NCI-H1105 treated with DMSO at 0.1 percent for 48 hours (cell line): ENCODE measurements around the gene DUSP9.

ENCODE experiments used
- DNase-seq: peaks from one replicate; lab custom pipeline; 2025; lab: John Stamatoyannopoulos, UW

The DUSP9 gene

DNA sequence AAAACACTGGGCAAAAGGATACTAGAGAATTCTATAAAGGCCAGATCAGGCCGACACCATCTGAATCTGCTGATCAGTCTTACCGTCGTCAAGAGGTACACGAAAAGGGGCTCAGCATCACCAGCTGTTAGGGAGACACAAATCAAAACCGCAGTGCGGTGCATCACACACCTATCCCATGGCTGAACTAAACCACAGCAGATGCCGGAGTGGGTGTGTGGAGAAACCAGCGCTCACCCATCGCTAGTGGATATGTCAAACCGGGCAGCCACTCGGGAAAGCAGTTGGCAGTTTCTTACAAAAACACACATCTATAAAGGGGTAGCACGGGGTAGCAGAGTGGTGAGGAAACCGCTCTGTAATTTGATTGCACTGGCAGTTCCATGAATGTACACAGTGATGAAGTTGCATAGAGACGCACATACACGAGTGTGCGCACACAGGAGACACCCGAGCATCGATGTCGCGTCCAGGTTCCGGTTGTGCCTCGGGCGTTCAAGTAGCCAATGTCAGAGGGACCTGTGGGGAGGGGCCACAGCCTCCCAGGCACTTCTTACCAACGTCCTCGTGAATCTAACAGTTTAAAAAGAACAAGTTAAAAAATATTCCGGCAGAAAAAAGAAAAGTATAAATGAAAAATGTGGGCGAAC is 24.9 kb upstream of the DUSP9 start:
- no peak for DNase-seq

- DNase-seq, result no peak
Observed at GRCh38 chrX:153622661-153623309, 24.2 kb upstream of the DUSP9 start.

DNA sequence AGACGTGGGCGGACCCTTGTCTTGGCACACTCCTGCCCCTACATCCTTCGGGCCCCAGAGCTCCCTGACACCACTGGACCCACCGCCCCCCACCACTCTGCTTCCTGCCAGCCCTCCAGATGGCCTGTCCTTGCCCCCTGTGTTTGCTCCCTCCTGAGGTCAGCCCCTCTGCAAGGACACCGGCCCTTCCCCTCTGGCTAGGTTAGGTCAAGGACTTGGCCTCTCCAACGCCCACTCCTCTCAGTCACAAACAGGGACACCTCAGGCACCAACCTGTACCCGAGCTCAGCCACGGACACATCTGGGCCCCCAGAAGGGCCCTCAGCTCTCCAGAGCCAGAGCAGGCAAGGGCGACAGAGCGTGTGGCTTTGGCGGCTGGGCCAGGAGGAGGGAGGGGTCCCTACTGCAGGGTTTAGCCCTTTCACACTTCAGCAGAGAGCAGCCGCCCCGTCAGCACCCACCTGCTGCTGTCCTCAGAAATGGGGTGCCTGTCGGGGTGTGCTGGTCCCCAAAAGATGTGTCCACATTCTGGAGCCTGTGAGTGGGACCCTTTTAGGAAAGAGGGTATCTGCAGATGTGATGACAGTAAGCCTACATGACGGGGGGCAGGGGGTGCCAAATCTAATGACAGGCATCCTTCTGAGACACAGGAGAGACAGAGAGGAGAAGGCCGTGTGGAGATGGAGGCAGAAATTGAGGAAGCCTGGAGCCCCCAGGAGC is 23.5 kb upstream of the DUSP9 start:
- DNase-seq, result no peak

DNA sequence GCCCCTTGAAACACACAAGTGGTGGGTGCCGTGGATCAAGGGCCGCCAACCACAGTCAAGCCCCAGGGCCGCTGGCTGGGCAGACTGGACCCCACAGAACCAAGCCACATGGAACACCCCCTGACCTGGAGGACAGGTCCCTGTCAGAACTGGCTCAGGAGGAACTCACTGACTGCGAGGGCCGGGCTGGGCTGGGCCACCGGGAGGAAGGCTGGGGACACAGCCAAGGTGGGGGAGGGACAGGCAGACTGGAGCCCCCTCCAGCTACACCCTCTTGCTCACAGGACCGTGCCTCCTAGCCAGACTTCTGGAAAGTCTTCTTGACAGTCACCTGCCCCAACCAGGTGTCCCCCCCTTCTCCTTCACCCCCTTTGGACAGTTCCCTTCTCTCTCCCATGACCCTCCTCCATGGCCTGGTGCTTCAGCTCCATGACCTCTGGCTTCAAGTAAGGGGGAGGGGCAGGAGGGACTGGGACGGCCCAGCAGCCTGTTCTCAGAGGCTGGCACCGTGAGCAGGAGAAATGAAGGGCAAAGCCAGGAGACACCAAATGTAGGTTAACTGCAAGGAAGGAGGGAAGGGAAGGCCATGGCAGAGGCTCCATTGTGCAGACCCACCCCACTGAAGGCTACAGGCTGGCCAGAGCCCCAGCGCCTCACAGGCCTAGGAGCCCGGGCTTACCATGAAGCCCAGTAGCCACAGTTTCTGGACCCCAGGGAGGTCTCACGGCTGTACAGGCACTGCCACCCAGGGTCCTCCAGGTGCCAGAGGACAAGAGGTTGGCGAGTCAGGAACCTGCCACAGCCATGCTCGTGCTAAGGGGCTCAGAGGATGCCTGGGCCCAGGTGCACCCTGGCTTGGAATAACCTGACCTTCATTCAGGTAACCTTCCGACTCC is 22.6 kb upstream of the DUSP9 start:
- no peak for DNase-seq

DNA sequence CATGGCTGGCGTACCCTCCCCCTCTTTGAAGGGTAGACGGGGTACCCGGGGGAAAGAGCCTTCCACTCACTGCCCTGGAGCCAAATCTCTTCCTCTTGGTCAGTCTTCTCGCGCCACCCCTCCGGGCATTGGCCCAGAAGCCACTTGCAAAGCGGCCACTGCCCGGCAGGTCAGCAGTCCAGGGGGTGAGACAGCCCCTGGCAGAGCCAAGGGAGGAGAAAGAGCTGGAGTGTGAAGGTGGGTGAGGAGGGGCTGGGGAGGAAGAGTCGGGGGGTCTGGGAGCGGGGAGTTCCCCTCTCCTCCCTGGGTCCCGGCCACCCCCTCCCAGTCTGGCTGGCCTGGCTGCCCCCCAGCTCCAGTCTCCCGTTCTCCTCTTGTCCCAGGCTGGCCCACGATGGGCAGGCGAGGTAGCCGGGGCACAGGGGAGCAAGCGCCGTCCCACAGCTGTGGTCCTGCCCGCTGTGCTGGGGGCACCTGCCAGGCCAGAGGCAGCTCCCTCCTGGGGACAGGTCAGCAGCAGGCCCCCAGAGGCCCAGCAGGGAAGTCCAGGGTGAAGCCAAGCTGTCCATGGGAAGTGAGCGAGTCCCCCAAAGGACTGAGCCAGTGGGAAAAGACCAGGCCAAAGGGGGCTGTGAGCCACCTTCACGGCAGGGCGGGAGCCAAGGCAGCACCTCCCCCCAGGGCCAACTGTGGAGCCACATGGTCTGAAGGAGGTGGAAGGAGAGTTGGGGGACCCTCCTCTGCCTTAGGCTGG is 21.6 kb upstream of the DUSP9 start:
- DNase-seq, result no peak

DNA sequence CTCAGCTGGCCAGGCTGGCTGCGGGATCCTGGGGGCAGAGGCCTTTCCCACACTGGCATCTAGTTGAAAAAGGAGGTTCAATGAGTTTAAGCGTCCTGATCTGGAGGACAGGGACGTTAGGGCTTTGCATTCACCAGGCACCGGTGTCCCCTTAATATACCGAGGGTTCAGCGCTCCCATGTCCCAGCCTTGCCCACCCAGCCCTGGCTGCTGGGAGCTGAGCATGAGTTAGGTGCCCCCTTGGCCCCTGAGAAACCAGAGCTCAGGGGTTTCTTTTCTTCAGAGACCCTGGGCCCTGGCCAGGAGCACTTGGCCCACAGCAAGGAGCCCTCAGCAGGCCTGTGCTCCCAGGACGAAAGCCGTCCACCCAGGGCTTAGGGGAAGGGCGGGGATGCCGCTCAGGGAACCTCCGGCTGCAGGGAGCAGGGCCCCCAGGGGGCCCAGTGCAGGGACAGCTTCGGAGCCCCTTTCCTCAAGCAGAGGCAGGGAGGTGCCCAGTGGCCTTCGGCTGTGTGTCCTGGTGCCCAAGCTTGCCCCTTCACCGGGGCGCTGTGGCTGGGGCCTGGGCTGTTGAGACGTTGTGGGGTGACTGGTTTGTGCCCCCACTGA is 20.9 kb upstream of the DUSP9 start:
- DNase-seq, result no peak

- DNase-seq, result no peak
Observed at GRCh38 chrX:153626863-153627674, 19.9 kb upstream of the DUSP9 start.

DNA sequence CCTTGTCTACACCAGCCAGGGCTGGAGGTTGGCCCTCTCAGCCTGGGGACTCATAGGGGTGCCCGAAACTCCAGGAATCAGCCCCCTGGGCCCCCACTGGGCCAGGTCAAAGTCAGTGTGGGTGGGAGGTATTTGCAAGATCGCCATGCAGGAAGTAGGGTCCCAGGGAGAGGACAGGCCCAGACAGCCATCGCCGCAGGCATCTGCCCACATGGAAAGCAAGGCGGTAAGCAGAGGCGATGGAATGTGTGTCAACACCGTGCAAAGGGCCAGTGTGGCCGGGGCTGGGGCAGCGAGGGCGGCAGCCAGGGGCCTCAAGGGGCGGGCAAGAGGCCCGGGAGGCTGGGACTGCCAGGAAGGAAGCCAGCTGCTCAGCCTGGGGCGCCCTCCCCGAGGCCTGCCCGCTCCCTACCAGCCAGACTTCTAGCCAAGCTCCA is 19.3 kb upstream of the DUSP9 start:
- no peak for DNase-seq

DNA sequence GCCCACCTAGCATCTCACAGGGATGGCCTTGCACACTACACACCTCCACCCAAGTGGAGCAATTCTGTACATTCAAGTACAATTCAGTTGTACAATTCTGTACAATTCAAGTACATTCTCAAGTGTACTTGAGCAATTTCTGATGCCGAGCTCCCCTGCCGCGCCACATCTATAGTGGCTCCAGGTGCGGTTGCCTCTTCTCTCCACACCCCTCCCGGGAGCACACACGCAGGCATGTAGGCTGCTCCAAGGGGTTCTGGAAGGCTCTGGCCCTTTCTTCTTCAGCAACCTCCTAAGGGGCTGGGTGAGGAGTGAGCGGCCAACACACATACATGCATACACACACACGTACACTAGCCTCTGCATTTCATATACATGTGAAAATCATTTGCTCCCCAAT is 18.9 kb upstream of the DUSP9 start:
- peak; percentile 28 for DNase-seq

DNA sequence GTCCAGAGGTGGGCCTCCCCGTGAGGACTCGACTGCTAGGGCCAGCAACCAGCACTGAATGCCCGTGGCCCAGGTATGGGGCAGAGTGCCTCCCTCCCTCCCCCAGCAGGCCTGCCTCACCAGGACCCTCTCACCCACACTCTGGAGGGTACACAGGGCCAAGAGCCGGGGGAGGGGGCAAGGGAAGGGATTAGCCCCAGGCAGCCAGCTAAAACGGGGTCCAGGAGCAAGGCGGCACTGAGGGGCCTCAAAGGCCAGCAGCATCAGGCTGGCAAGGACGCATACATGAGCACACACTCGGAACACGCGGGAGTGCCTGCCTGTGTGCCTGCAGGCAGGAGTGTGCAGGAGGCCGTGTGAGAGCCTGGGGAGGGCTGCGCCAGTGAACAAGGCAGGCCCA is 18.3 kb upstream of the DUSP9 start:
- DNase-seq, result no peak

- DNase-seq, result no peak
Observed at GRCh38 chrX:153631346-153631745, 15.7 kb upstream of the DUSP9 start.

GRCh38 chrX:153631907-153632594 is 15.0 kb upstream of the DUSP9 start:
- DNase-seq, result no peak

DNA sequence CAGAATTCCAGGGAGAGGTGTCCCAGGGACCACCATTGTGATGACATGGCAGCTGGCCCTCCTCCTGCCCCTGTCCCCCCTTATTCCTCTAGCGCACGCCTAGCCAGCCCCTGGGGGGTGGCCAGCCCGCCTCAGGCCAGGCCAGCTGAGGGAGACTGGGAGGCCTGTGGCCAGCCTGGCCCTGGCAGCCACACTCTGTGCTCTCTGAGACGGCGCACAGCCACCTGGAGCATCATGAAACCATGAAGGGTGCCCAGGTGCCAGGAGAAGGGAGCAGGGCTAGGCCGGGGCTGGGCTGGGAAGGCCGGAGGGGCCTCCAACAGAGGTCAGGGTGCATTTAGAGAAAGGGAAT is 14.4 kb upstream of the DUSP9 start:
- DNase-seq, result no peak

DNA sequence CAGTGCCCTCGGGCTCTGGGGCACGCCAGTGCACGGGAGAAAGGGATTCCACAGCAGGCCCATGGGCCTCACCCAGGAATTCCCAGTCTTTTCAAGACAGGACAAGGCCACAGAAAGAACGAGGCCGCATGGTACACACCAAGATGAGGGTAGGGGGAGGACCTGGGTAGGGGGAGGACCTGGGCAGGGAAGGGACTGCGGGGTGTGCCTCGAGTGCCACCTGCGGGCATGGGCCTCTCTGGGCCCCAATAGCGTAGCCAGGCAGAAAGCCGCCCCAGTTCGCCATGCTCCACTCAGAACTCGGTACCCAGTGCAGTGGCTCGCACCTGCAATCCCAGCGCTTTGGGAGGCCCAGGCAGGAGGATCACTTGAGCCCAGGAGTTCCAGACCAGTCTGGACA is 14.0 kb upstream of the DUSP9 start:
- no peak for DNase-seq

GRCh38 chrX:153633607-153634180 is 13.3 kb upstream of the DUSP9 start:
- DNase-seq, result no peak

DNA sequence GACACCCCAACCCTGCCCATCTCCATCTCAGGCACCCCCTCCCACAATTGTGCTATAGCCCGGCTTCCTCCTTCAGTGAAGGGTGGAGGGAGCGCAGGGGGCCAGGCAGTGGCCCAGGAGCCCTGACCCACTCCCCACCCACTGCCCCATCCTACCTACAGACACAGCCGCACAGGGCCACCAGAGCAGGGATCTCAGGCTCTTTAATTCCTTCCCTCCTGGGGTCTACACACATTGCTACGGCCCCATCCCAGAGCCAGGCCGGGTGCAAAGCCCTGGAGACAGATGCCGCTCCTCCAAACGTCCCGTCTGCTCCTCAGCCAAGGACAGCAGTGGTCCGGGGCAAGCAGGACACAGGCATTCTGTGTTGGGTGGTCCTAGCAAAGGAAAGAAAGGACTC is 12.8 kb upstream of the DUSP9 start:
- DNase-seq, result no peak

- no peak for DNase-seq
Observed at GRCh38 chrX:153634832-153635231, 12.2 kb upstream of the DUSP9 start.

GRCh38 chrX:153635388-153635787 is 11.6 kb upstream of the DUSP9 start:
- no peak for DNase-seq
